Mammary epithelial cell (primary cell): ENCODE measurements around the gene SEC14L2.

Experiments
- EZH2 ChIP-seq: IDR thresholded peaks from 2 replicates; pipeline ENCODE4 v1.6.1; 2012; ENCODE audit warnings: low read length, inconsistent platforms, borderline replicate concordance
- TF ChIP-seq, protein P1 (sequence below), 2 donors: IDR thresholded peaks in 1 of 2; conservative IDR thresholded peaks in 1 of 2; 2 replicates each; pipeline ENCODE4 v1.5.1; 2011 to 2012; ENCODE audit warnings: inconsistent platforms in 2 of 2, low read length in 2 of 2, mild to moderate bottlenecking in 2 of 2, control low read depth in 1 of 2, low read depth in 1 of 2; ENCODE audit not compliant: insufficient read depth in 1 of 2; ENCODE audit errors: extremely low read depth in 1 of 2

DNA sequence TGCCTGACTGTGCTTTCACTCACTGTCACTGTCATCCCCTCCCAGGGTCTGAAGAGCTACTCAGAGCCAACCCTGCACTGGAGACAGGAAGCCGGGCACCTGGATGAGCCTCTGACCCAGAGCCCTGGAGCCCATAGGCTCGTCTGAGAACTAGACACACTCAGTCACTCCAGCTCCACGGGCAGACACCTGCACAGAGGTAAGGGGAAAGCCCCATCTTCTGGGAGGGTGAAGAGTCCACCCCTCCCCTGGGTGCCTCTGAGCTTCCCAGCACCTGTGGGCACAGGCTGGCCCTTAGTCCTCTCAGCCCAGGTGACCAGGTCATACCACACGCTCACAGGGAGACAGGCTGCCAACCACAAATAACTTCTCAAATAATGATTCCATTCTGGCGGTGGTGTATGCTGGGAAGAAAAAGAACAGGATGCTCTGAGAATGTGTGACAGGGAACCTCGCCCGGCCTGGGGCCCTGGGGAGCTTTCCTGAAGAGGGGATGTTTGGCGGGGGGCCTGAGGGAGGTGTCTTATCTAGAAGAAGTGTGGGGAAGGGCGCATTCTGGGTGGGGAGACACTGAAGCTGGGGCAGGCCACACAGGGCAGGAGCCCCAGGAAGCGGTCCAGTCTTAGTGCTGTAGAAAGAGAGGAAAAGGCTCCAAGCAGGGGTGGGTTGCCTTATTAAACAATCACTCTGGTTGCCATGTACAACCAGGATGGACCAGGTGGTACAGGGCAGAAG, 34.7 kb upstream of the SEC14L2 start:
- TF ChIP-seq, protein P1, sequence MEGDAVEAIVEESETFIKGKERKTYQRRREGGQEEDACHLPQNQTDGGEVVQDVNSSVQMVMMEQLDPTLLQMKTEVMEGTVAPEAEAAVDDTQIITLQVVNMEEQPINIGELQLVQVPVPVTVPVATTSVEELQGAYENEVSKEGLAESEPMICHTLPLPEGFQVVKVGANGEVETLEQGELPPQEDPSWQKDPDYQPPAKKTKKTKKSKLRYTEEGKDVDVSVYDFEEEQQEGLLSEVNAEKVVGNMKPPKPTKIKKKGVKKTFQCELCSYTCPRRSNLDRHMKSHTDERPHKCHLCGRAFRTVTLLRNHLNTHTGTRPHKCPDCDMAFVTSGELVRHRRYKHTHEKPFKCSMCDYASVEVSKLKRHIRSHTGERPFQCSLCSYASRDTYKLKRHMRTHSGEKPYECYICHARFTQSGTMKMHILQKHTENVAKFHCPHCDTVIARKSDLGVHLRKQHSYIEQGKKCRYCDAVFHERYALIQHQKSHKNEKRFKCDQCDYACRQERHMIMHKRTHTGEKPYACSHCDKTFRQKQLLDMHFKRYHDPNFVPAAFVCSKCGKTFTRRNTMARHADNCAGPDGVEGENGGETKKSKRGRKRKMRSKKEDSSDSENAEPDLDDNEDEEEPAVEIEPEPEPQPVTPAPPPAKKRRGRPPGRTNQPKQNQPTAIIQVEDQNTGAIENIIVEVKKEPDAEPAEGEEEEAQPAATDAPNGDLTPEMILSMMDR (conservative IDR thresholded peaks at IDR 0.05 in 1 of 2, IDR thresholded peaks at IDR 0.05 in 1 of 2; ENCODE audit: extremely low read depth in 1 of 2, insufficient read depth in 1 of 2, low read depth in 1 of 2, low read length in 2 of 2) = no peak
- no peak for TF ChIP-seq EZH2
